VCaP (cell line): Measurements from ENCODE around the gene DCDC1.
A peak's percentile ranks its signal among the peaks of the same experiment; 100 is the strongest.

Experiments
- H3K27ac ChIP-seq: fragments of 450-650 bp; 2 replicates; pipeline ENCODE4 v1.5.1; 2017
- TF ChIP-seq, protein P1 (sequence below): fragments of 450-650 bp; conservative IDR thresholded peaks from 2 replicates; pipeline ENCODE4 v1.5.1; 2017; ENCODE audit warnings: mild to moderate bottlenecking, moderate library complexity

The DCDC1 gene

GRCh38 chr11:31022080-31022479 lies 347.5 kb downstream of the DCDC1 start:
- H3K27ac ChIP-seq: no peak overlapping the region
- TF ChIP-seq, protein P1, sequence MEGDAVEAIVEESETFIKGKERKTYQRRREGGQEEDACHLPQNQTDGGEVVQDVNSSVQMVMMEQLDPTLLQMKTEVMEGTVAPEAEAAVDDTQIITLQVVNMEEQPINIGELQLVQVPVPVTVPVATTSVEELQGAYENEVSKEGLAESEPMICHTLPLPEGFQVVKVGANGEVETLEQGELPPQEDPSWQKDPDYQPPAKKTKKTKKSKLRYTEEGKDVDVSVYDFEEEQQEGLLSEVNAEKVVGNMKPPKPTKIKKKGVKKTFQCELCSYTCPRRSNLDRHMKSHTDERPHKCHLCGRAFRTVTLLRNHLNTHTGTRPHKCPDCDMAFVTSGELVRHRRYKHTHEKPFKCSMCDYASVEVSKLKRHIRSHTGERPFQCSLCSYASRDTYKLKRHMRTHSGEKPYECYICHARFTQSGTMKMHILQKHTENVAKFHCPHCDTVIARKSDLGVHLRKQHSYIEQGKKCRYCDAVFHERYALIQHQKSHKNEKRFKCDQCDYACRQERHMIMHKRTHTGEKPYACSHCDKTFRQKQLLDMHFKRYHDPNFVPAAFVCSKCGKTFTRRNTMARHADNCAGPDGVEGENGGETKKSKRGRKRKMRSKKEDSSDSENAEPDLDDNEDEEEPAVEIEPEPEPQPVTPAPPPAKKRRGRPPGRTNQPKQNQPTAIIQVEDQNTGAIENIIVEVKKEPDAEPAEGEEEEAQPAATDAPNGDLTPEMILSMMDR: no peak

GRCh38 chr11:31019786-31020185 lies 349.8 kb downstream of the DCDC1 start:
- no peak overlapping the region; the same call in 1 of the 2 replicates for H3K27ac ChIP-seq
- TF ChIP-seq, protein P1: no peak

GRCh38 chr11:31005202-31005601 lies 364.3 kb downstream of the DCDC1 start:
- no peak overlapping the region for H3K27ac ChIP-seq
- TF ChIP-seq, protein P1: no peak

DNA sequence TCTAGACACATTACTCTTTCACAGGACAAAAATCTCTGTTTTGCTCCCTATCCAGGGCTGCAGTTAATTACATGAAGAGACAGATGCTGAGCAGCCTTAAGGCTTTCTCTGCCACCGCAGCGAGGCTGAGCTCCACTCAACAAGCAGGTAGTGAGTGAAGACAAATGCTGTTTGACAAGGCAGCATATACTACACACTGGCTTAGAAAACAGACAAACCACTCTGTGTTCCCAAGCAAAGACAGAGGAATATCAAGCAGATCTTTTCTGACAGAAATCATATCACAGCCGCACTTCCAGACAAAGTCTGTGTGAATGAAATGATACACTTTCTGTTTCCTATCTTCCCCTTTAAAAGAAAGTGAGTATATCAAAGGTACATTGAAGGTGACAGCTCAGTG lies 368.1 kb downstream of the DCDC1 start:
- H3K27ac ChIP-seq: no peak overlapping the region
- TF ChIP-seq, protein P1: no peak

DNA sequence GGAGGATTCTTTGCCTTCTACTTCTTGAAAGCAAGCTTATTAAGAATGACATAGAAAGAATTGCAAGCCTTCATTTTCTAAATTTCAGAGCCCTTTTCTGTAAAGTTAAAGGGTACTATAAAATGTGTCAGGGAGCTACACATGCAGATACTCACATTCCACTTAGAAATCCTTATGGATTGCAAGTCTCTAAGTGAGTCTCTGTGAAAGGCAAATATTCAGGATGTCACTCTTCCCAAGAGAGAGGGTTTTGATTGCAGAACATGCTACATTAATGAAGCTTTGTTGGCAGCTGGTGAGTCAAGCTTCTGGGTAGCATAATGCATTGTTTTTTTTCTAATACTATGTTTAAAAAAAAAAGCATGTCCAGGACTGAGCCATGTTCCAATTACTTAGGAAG lies 369.2 kb downstream of the DCDC1 start:
- TF ChIP-seq, protein P1: no peak
- H3K27ac ChIP-seq: no peak overlapping the region

GRCh38 chr11:30992513-30992849 lies 377.1 kb downstream of the DCDC1 start:
- H3K27ac ChIP-seq: peak overlapping the region; percentile 96
- TF ChIP-seq, protein P1: no peak

GRCh38 chr11:30991802-30992512 lies 377.6 kb downstream of the DCDC1 start:
- TF ChIP-seq, protein P1: no peak
- H3K27ac ChIP-seq: peak overlapping the region; percentile 96
